Measurements from ENCODE around the gene COLGALT1.

DNA sequence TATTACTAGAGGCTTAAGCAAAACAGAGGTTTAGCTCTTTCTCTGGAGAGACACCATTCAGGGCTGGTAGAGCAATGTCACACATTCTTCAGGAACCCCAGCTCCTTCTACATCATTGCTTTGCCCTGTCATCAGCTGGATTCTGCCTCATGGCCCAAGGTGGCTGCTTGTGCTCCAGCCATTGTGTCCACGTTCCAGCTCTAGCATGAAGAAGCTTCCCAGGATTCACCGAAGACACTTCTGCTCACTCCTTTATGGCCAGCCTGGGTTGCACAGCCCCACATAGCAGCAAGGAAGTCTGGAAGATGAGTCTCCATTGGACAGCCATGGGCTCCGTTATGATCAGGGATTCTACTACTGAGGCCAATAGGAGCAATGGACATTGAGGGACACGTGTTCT, 30.8 kb upstream of the COLGALT1 start:
- TF ChIP-seq ZNF121 (tag by site-specific recombination; IDR thresholded peaks at IDR 0.05) (no peak), TRIM28 (IDR thresholded peaks at IDR 0.05; ENCODE audit: borderline replicate concordance, low read length) (0 out of 2 replicates have a peak, but pooled peaks have one; percentile 22)
- TF ChIP-seq, protein P1, sequence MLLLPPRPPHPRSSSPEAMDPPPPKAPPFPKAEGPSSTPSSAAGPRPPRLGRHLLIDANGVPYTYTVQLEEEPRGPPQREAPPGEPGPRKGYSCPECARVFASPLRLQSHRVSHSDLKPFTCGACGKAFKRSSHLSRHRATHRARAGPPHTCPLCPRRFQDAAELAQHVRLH (tag by site-specific recombination; IDR thresholded peaks at IDR 0.05) = peak; percentile 90
- TF ChIP-seq, protein P2, sequence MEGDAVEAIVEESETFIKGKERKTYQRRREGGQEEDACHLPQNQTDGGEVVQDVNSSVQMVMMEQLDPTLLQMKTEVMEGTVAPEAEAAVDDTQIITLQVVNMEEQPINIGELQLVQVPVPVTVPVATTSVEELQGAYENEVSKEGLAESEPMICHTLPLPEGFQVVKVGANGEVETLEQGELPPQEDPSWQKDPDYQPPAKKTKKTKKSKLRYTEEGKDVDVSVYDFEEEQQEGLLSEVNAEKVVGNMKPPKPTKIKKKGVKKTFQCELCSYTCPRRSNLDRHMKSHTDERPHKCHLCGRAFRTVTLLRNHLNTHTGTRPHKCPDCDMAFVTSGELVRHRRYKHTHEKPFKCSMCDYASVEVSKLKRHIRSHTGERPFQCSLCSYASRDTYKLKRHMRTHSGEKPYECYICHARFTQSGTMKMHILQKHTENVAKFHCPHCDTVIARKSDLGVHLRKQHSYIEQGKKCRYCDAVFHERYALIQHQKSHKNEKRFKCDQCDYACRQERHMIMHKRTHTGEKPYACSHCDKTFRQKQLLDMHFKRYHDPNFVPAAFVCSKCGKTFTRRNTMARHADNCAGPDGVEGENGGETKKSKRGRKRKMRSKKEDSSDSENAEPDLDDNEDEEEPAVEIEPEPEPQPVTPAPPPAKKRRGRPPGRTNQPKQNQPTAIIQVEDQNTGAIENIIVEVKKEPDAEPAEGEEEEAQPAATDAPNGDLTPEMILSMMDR (tag by site-specific recombination; IDR thresholded peaks at IDR 0.05) = no peak
- TF ChIP-seq, protein P3, sequence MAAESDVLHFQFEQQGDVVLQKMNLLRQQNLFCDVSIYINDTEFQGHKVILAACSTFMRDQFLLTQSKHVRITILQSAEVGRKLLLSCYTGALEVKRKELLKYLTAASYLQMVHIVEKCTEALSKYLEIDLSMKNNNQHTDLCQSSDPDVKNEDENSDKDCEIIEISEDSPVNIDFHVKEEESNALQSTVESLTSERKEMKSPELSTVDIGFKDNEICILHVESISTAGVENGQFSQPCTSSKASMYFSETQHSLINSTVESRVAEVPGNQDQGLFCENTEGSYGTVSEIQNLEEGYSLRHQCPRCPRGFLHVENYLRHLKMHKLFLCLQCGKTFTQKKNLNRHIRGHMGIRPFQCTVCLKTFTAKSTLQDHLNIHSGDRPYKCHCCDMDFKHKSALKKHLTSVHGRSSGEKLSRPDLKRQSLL (tag by site-specific recombination; IDR thresholded peaks at IDR 0.05) = no peak
